Thyroid gland (tissue), 4 donors: Measurements from ENCODE around the gene SLC18A2.

Source experiments
- POLR2A ChIP-seq, 2 donors: fragments of 450-650 bp; IDR thresholded peaks; one replicate each; pipeline ENCODE4 v1.6.1; 2017; ENCODE audit warnings: antibody characterized with exemption in 2 of 2, mild to moderate bottlenecking in 2 of 2, moderate library complexity in 1 of 2
- TF ChIP-seq, protein P1 (sequence below), 6 experiments: fragments of 200-600 bp in 3 of 6; fragments of 450-650 bp in 3 of 6; sonication (generic) in 3 of 6; IDR thresholded peaks; one replicate each; pipeline ENCODE4 v1.5.1; 2016 to 2019; ENCODE audit warnings: antibody characterized with exemption in 6 of 6, mild to moderate bottlenecking in 2 of 6, inconsistent platforms in 1 of 6, moderate library complexity in 1 of 6

DNA sequence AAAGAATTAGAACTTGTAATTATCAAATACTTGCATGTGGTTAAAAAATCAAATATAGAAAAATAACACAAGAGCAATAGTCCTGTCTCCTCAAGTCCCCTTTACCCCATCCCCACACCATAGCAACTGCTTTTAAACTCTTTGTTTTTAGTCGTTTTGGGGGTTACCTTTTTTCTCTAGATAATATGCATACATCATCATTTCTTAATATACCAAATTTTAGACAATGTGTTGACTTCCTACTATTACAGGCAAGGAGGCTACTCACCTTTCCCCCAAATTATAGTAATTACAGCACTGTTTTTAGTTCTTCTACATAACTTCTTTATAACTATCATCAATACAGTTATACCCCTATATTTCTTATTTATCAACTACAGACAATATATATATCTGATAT is 57.3 kb downstream of the SLC18A2 start:
- TF ChIP-seq, protein P1, sequence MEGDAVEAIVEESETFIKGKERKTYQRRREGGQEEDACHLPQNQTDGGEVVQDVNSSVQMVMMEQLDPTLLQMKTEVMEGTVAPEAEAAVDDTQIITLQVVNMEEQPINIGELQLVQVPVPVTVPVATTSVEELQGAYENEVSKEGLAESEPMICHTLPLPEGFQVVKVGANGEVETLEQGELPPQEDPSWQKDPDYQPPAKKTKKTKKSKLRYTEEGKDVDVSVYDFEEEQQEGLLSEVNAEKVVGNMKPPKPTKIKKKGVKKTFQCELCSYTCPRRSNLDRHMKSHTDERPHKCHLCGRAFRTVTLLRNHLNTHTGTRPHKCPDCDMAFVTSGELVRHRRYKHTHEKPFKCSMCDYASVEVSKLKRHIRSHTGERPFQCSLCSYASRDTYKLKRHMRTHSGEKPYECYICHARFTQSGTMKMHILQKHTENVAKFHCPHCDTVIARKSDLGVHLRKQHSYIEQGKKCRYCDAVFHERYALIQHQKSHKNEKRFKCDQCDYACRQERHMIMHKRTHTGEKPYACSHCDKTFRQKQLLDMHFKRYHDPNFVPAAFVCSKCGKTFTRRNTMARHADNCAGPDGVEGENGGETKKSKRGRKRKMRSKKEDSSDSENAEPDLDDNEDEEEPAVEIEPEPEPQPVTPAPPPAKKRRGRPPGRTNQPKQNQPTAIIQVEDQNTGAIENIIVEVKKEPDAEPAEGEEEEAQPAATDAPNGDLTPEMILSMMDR (IDR thresholded peaks at IDR 0.05), result no peak
- no peak for TF ChIP-seq POLR2A (IDR thresholded peaks at IDR 0.05)
